Neural progenitor cell (in vitro differentiated cells): ENCODE measurements around the gene ADCY5. TPM values are rescaled to one million over a fixed set of nuclear protein-coding genes. Genes with fewer than 3 reads are reported as not detected.

Experiments
- DNase-seq: peaks from one replicate; pipeline ENCODE4 v3.0.0-alpha.2; 2016; ENCODE audit warnings: low spot score
- H2AFZ ChIP-seq: fragments of 200-600 bp; sonication (generic); replicated peaks from 2 replicates; pipeline ENCODE4 v1.6.1; 2016; ENCODE audit warnings: antibody characterized with exemption
- H3F3A ChIP-seq: fragments of 200-600 bp; sonication (generic); 2 replicates; pipeline ENCODE4 v1.6.1; 2016; ENCODE audit warnings: antibody characterized with exemption, low read depth
- H3K27ac ChIP-seq: fragments of 200-600 bp; sonication (generic); 2 replicates; pipeline ENCODE4 v1.5.1; 2016; ENCODE audit warnings: mild to moderate bottlenecking
- H3K27me3 ChIP-seq: fragments of 200-600 bp; sonication (generic); 2 replicates; pipeline ENCODE4 v1.6.1; 2016; ENCODE audit warnings: mild to moderate bottlenecking, moderate library complexity
- H3K36me3 ChIP-seq: fragments of 200-600 bp; sonication (generic); 2 replicates; pipeline ENCODE4 v1.5.1; 2016
- H3K4me1 ChIP-seq: fragments of 200-600 bp; sonication (generic); 2 replicates; pipeline ENCODE4 v1.6.1; 2016; ENCODE audit warnings: mixed run types
- H3K4me2 ChIP-seq: fragments of 200-600 bp; sonication (generic); 2 replicates; pipeline ENCODE4 v1.6.1; 2016
- H3K4me3 ChIP-seq: fragments of 200-600 bp; sonication (generic); 2 replicates; pipeline ENCODE4 v1.5.1; 2016
- H3K79me2 ChIP-seq: fragments of 200-600 bp; sonication (generic); 2 replicates; pipeline ENCODE4 v1.6.1; 2016; ENCODE audit warnings: low read depth
- H3K9ac ChIP-seq: fragments of 200-600 bp; sonication (generic); 2 replicates; pipeline ENCODE4 v1.6.1; 2016
- H3K9me3 ChIP-seq: fragments of 200-600 bp; sonication (generic); 2 replicates; pipeline ENCODE4 v1.5.1; 2016; ENCODE audit warnings: low read depth
- H4K20me1 ChIP-seq: fragments of 200-600 bp; sonication (generic); 2 replicates; pipeline ENCODE4 v1.6.1; 2016; ENCODE audit warnings: low read depth
- H3K27ac Mint-ChIP-seq: 3 replicates; pipeline ENCODE4 v1.8.0; 2021; ENCODE audit warnings: mixed read lengths
- H3K27me3 Mint-ChIP-seq: 2 replicates; pipeline ENCODE4 v1.8.0; 2022; ENCODE audit warnings: low read depth, mild to moderate bottlenecking, inconsistent platforms, moderate library complexity, mixed read lengths; ENCODE audit not compliant: insufficient read depth
- H3K36me3 Mint-ChIP-seq: 3 replicates; pipeline ENCODE4 v1.8.0; 2021; ENCODE audit warnings: mixed read lengths
- H3K4me1 Mint-ChIP-seq: 3 replicates; pipeline ENCODE4 v1.8.0; 2021; ENCODE audit warnings: mixed read lengths
- H3K4me3 Mint-ChIP-seq: 3 replicates; pipeline ENCODE4 v1.8.0; 2021; ENCODE audit warnings: mild to moderate bottlenecking, moderate library complexity, mixed read lengths
- H3K9me3 Mint-ChIP-seq: 3 replicates; pipeline ENCODE4 v1.8.0; 2020; ENCODE audit warnings: mixed read lengths
- CTCF ChIP-seq: fragments of 200-600 bp; sonication (generic); IDR thresholded peaks from 2 replicates; pipeline ENCODE4 v1.5.1; 2017; ENCODE audit warnings: antibody characterized with exemption, mild to moderate bottlenecking
- EZH2 ChIP-seq: fragments of 200-600 bp; sonication (generic); IDR thresholded peaks from 2 replicates; pipeline ENCODE4 v1.6.1; 2017; ENCODE audit warnings: antibody characterized with exemption, mild to moderate bottlenecking, moderate library complexity
- EZH2phosphoT487 ChIP-seq: fragments of 200-600 bp; sonication (generic); IDR thresholded peaks from 2 replicates; pipeline ENCODE4 v1.6.1; 2017; ENCODE audit warnings: antibody characterized with exemption
- total RNA-seq: library from RNA; depleted of rRNA; stranded (reverse); fragments of >200 nt; gene quantifications from 2 replicates; pipeline ENCODE4 v1.2.3, GENCODE V29; 2015; ENCODE audit warnings: low replicate concordance

ADCY5 gene
- total RNA-seq, 1 donor from 2014 or later, result 1.6 TPM

- H3K4me1 ChIP-seq, result no peaks in the 10 kb centered on the region
- no peaks in the 10 kb centered on the region for H3K9me3 Mint-ChIP-seq
- H3K27me3 ChIP-seq, result no peaks in the 10 kb centered on the region
- H3K27me3 Mint-ChIP-seq, result peaks cover 6% of the 10 kb centered on the region
- no peak for DNase-seq
- no peak overlapping the region for H3K4me2 ChIP-seq
- H3F3A ChIP-seq, result no peaks in the 10 kb centered on the region
- H3K4me1 Mint-ChIP-seq, result peaks cover 8% of the 10 kb centered on the region
- no peaks in the 10 kb centered on the region for H3K36me3 ChIP-seq
- no peak overlapping the region for H3K4me3 ChIP-seq
- H3K27ac Mint-ChIP-seq, result no peak overlapping the region
- no peaks in the 10 kb centered on the region for H3K9me3 ChIP-seq
- no peak for TF ChIP-seq EZH2
- TF ChIP-seq CTCF, result no peak
- no peak for TF ChIP-seq EZH2phosphoT487
- H3K79me2 ChIP-seq, result no peaks in the 10 kb centered on the region
- no peaks in the 10 kb centered on the region for H3K36me3 Mint-ChIP-seq
- no peak overlapping the region for H3K27ac ChIP-seq
- H2AFZ ChIP-seq, result no peak overlapping the region
- no peak overlapping the region for H3K4me3 Mint-ChIP-seq
- no peaks in the 10 kb centered on the region for H4K20me1 ChIP-seq
- H3K9ac ChIP-seq, result no peak overlapping the region
Measured at GRCh38 chr3:123432832-123433523, 15.9 kb downstream of the ADCY5 start.

DNA sequence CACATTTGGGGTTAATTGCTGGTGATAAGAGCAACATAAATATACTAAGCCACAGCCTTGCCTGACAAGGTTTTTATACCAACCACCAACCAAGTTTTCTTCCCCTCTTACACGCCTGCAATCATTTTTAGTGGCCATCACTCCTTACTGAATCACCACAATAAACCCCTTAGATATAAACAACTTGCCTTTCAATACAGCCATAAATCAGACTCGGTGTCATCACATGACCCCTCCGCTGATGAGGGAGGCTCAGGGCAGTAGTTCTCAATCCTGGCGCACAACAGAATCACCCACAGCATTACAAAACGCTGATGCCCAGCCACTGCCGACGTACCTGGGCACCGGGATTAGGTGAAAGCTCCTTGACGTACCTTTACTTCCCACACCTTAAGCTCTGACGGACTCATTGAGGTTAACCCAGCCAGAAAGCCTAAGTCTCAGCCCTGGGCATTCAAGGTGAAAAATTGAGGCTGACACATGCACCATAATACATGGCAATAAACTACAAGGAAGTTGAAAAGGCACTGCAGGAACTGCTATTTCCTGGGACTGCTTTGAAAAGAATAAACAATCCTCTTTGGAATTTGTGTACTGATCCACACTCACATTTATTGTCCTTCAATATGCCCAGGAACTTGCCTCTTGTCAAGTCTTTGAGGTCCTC lies 17.1 kb downstream of the ADCY5 start:
- no peak for TF ChIP-seq EZH2phosphoT487
- TF ChIP-seq EZH2, result no peak
- TF ChIP-seq CTCF, result no peak
- Histone ChIP-seq H3K27ac (no peak overlapping the region), H3K4me3 (no peak overlapping the region), H4K20me1 (no peaks in the 10 kb centered on the region), H3K36me3 (no peaks in the 10 kb centered on the region), H3F3A (no peaks in the 10 kb centered on the region), H2AFZ (no peak overlapping the region), H3K4me1 (no peaks in the 10 kb centered on the region), H3K9ac (no peak overlapping the region), H3K27me3 (no peaks in the 10 kb centered on the region), H3K9me3 (no peaks in the 10 kb centered on the region), H3K4me2 (no peak overlapping the region), H3K79me2 (no peaks in the 10 kb centered on the region)
- Mint-ChIP-seq H3K9me3 (no peaks in the 10 kb centered on the region), H3K27me3 (peaks cover 6% of the 10 kb centered on the region), H3K4me1 (peaks cover 8% of the 10 kb centered on the region), H3K4me3 (no peak overlapping the region), H3K27ac (peak overlapping the region; percentile 52), H3K36me3 (no peaks in the 10 kb centered on the region)
- DNase-seq, result no peak

DNA sequence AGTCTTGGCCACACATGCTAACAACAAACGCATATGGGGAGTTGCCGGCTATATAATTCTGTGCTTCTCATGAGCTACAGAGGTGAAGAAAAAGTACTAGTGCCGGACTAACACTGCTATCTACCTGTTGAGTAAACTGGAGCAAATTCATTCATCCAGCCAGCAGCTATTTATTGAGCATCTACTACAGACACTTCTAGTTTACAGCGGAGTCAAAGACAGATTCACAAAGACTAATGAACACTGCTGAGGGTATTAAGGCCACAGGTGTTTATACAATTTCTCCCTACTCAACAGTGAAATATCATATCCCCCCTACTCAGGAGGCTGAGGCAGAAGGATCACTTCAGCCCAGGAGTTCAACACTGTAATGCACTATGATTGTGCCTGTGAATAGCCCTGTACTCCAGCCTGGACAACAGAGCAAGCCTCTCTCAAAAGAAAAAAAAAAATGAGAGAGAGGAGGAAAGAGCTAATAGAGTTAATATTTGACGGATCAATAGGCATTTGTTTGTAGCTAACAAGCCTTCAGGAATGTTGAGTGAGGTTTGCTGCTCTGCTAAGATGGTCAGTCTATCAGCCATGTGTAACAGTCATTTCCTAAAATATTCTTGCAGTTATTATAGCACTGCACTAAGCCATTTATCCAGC lies 17.8 kb downstream of the ADCY5 start:
- no peaks in the 10 kb centered on the region for H3K4me1 ChIP-seq
- no peaks in the 10 kb centered on the region for H3K9me3 Mint-ChIP-seq
- H3K27me3 ChIP-seq, result no peaks in the 10 kb centered on the region
- H3K36me3 Mint-ChIP-seq, result no peaks in the 10 kb centered on the region
- H3F3A ChIP-seq, result no peaks in the 10 kb centered on the region
- no peak for DNase-seq
- no peaks in the 10 kb centered on the region for H3K36me3 ChIP-seq
- no peak for TF ChIP-seq EZH2
- TF ChIP-seq CTCF, result no peak
- TF ChIP-seq EZH2phosphoT487, result no peak
- no peaks in the 10 kb centered on the region for H3K9me3 ChIP-seq
- H3K27ac Mint-ChIP-seq, result no peak overlapping the region
- H3K27ac ChIP-seq, result no peak overlapping the region
- H3K9ac ChIP-seq, result no peak overlapping the region
- H3K4me3 ChIP-seq, result no peak overlapping the region
- H3K4me3 Mint-ChIP-seq, result no peak overlapping the region
- H3K4me2 ChIP-seq, result no peak overlapping the region
- H3K27me3 Mint-ChIP-seq, result peaks cover 6% of the 10 kb centered on the region
- H3K79me2 ChIP-seq, result no peaks in the 10 kb centered on the region
- no peaks in the 10 kb centered on the region for H4K20me1 ChIP-seq
- H2AFZ ChIP-seq, result no peak overlapping the region
- peaks cover 8% of the 10 kb centered on the region for H3K4me1 Mint-ChIP-seq
